ENCODE results near the gene OGFOD3.

The OGFOD3 gene

GRCh38 chr17:82399041-82399441 is 19.3 kb downstream of the OGFOD3 start:
- no peak overlapping the region for H3K18ac ChIP-seq (ENCODE audit: low read length)
- H3K56ac ChIP-seq (ENCODE audit: low read length), result no peak overlapping the region
- H4K8ac ChIP-seq (ENCODE audit: low read depth, low read length), result no peak overlapping the region
- no peak overlapping the region for H3K4me2 ChIP-seq (ENCODE audit: low read length)
- H2AK5ac ChIP-seq (ENCODE audit: low read length), result no peak overlapping the region
- no peaks in the 10 kb centered on the region for H3K27me3 ChIP-seq (ENCODE audit: insufficient read depth, low read length, poor library complexity)
- H2BK5ac ChIP-seq (ENCODE audit: low read length), result no peak overlapping the region
- H3K4me3 ChIP-seq (ENCODE audit: low read length), result no peak overlapping the region
- H3K36me3 ChIP-seq (ENCODE audit: control insufficient read depth, insufficient read depth, low read length), result no peaks in the 10 kb centered on the region
- H2BK15ac ChIP-seq (replicated peaks; ENCODE audit: low read depth), result no peak overlapping the region
- no peak overlapping the region for H3K27ac ChIP-seq (ENCODE audit: low read depth, low read length)
- WGBS (ENCODE audit: extremely low coverage, insufficient coverage, low lambda C conversion rate), result no CpG with 5 or more reads among the region's 13 CpGs
- no peaks in the 10 kb centered on the region for H3K4me1 ChIP-seq (ENCODE audit: control insufficient read depth, low read depth, low read length)
- no peak overlapping the region for H3K4ac ChIP-seq (ENCODE audit: low read depth, low read length)
- no peaks in the 10 kb centered on the region for H3K79me2 ChIP-seq (ENCODE audit: control insufficient read depth, insufficient read depth, low read length)
- no peak for DNase-seq
- H3K9ac ChIP-seq (ENCODE audit: low read length), result no peak overlapping the region
- H2BK120ac ChIP-seq (ENCODE audit: low read depth, low read length), result no peak overlapping the region
- no peaks in the 10 kb centered on the region for H3K79me1 ChIP-seq (ENCODE audit: low read length)
- H4K5ac ChIP-seq (ENCODE audit: low read length), result no peak overlapping the region
- H3K23ac ChIP-seq (ENCODE audit: low read length), result no peak overlapping the region

- Histone ChIP-seq H3K27me3 (ENCODE audit: insufficient read depth, low read length, poor library complexity) (no peaks in the 10 kb centered on the region), H3K27ac (ENCODE audit: low read depth, low read length) (no peak overlapping the region), H2BK120ac (ENCODE audit: low read depth, low read length) (no peak overlapping the region), H2BK5ac (ENCODE audit: low read length) (no peak overlapping the region), H3K79me2 (ENCODE audit: control insufficient read depth, insufficient read depth, low read length) (no peaks in the 10 kb centered on the region), H2AK5ac (ENCODE audit: low read length) (no peak overlapping the region), H4K8ac (ENCODE audit: low read depth, low read length) (no peak overlapping the region), H3K4ac (ENCODE audit: low read depth, low read length) (no peak overlapping the region), H3K4me2 (ENCODE audit: low read length) (no peak overlapping the region), H3K36me3 (ENCODE audit: control insufficient read depth, insufficient read depth, low read length) (no peaks in the 10 kb centered on the region), H3K23ac (ENCODE audit: low read length) (no peak overlapping the region), H3K4me3 (ENCODE audit: low read length) (no peak overlapping the region), H3K18ac (ENCODE audit: low read length) (no peak overlapping the region), H3K4me1 (ENCODE audit: control insufficient read depth, low read depth, low read length) (no peaks in the 10 kb centered on the region), H3K56ac (ENCODE audit: low read length) (no peak overlapping the region), H3K79me1 (ENCODE audit: low read length) (no peaks in the 10 kb centered on the region), H4K5ac (ENCODE audit: low read length) (no peak overlapping the region), H3K9ac (ENCODE audit: low read length) (no peak overlapping the region), H2BK15ac (replicated peaks; ENCODE audit: low read depth) (no peak overlapping the region)
- no CpG with 5 or more reads among the region's 38 CpGs for whole genome bisulfite sequencing (ENCODE audit: extremely low coverage, insufficient coverage, low lambda C conversion rate)
- no peak for DNase-seq
Observed at GRCh38 chr17:82397449-82398335, 20.7 kb downstream of the OGFOD3 start.

GRCh38 chr17:82396601-82397435 is 21.6 kb downstream of the OGFOD3 start:
- Histone ChIP-seq H3K4me1 (ENCODE audit: control insufficient read depth, low read depth, low read length) (no peaks in the 10 kb centered on the region), H4K8ac (ENCODE audit: low read depth, low read length) (no peak overlapping the region), H3K56ac (ENCODE audit: low read length) (no peak overlapping the region), H2BK120ac (ENCODE audit: low read depth, low read length) (no peak overlapping the region), H3K79me1 (ENCODE audit: low read length) (no peaks in the 10 kb centered on the region), H4K5ac (ENCODE audit: low read length) (no peak overlapping the region), H3K18ac (ENCODE audit: low read length) (no peak overlapping the region), H2BK15ac (replicated peaks; ENCODE audit: low read depth) (no peak overlapping the region), H3K79me2 (ENCODE audit: control insufficient read depth, insufficient read depth, low read length) (no peaks in the 10 kb centered on the region), H3K4me3 (ENCODE audit: low read length) (no peak overlapping the region), H3K27me3 (ENCODE audit: insufficient read depth, low read length, poor library complexity) (no peaks in the 10 kb centered on the region), H3K4me2 (ENCODE audit: low read length) (no peak overlapping the region), H3K36me3 (ENCODE audit: control insufficient read depth, insufficient read depth, low read length) (no peaks in the 10 kb centered on the region), H3K27ac (ENCODE audit: low read depth, low read length) (no peak overlapping the region), H3K4ac (ENCODE audit: low read depth, low read length) (no peak overlapping the region), H3K9ac (ENCODE audit: low read length) (no peak overlapping the region), H2BK5ac (ENCODE audit: low read length) (no peak overlapping the region), H3K23ac (ENCODE audit: low read length) (no peak overlapping the region), H2AK5ac (ENCODE audit: low read length) (no peak overlapping the region)
- DNase-seq, result no peak
- WGBS (ENCODE audit: extremely low coverage, insufficient coverage, low lambda C conversion rate), result no CpG with 5 or more reads among the region's 19 CpGs

- no peak overlapping the region for H3K27ac ChIP-seq (ENCODE audit: low read depth, low read length)
- H3K79me2 ChIP-seq (ENCODE audit: control insufficient read depth, insufficient read depth, low read length), result no peaks in the 10 kb centered on the region
- H3K27me3 ChIP-seq (ENCODE audit: insufficient read depth, low read length, poor library complexity), result no peaks in the 10 kb centered on the region
- no peak overlapping the region for H3K4ac ChIP-seq (ENCODE audit: low read depth, low read length)
- H3K4me2 ChIP-seq (ENCODE audit: low read length), result no peak overlapping the region
- no peak overlapping the region for H4K8ac ChIP-seq (ENCODE audit: low read depth, low read length)
- H3K36me3 ChIP-seq (ENCODE audit: control insufficient read depth, insufficient read depth, low read length), result no peaks in the 10 kb centered on the region
- H2BK15ac ChIP-seq (replicated peaks; ENCODE audit: low read depth), result no peak overlapping the region
- no peak overlapping the region for H2BK120ac ChIP-seq (ENCODE audit: low read depth, low read length)
- no peak for DNase-seq
- H2BK5ac ChIP-seq (ENCODE audit: low read length), result no peak overlapping the region
- no CpG with 5 or more reads among the region's 12 CpGs for WGBS (ENCODE audit: extremely low coverage, insufficient coverage, low lambda C conversion rate)
- no peak overlapping the region for H4K5ac ChIP-seq (ENCODE audit: low read length)
- no peak overlapping the region for H3K4me3 ChIP-seq (ENCODE audit: low read length)
- no peak overlapping the region for H3K56ac ChIP-seq (ENCODE audit: low read length)
- no peak overlapping the region for H2AK5ac ChIP-seq (ENCODE audit: low read length)
- no peaks in the 10 kb centered on the region for H3K79me1 ChIP-seq (ENCODE audit: low read length)
- H3K18ac ChIP-seq (ENCODE audit: low read length), result no peak overlapping the region
- no peaks in the 10 kb centered on the region for H3K4me1 ChIP-seq (ENCODE audit: control insufficient read depth, low read depth, low read length)
- H3K9ac ChIP-seq (ENCODE audit: low read length), result no peak overlapping the region
- no peak overlapping the region for H3K23ac ChIP-seq (ENCODE audit: low read length)
Observed at GRCh38 chr17:82394278-82394677, 24.1 kb downstream of the OGFOD3 start.

GRCh38 chr17:82392941-82393340 is 25.4 kb downstream of the OGFOD3 start:
- Histone ChIP-seq H2BK5ac (ENCODE audit: low read length) (no peak overlapping the region), H3K18ac (ENCODE audit: low read length) (no peak overlapping the region), H3K4me3 (ENCODE audit: low read length) (no peak overlapping the region), H3K9ac (ENCODE audit: low read length) (no peak overlapping the region), H2AK5ac (ENCODE audit: low read length) (no peak overlapping the region), H4K5ac (ENCODE audit: low read length) (no peak overlapping the region), H2BK120ac (ENCODE audit: low read depth, low read length) (no peak overlapping the region), H2BK15ac (replicated peaks; ENCODE audit: low read depth) (no peak overlapping the region), H3K4me2 (ENCODE audit: low read length) (no peak overlapping the region), H3K56ac (ENCODE audit: low read length) (no peak overlapping the region), H3K36me3 (ENCODE audit: control insufficient read depth, insufficient read depth, low read length) (no peaks in the 10 kb centered on the region), H3K27me3 (ENCODE audit: insufficient read depth, low read length, poor library complexity) (no peaks in the 10 kb centered on the region), H4K8ac (ENCODE audit: low read depth, low read length) (no peak overlapping the region), H3K79me2 (ENCODE audit: control insufficient read depth, insufficient read depth, low read length) (no peaks in the 10 kb centered on the region), H3K27ac (ENCODE audit: low read depth, low read length) (no peak overlapping the region), H3K79me1 (ENCODE audit: low read length) (no peaks in the 10 kb centered on the region), H3K4ac (ENCODE audit: low read depth, low read length) (no peak overlapping the region), H3K4me1 (ENCODE audit: control insufficient read depth, low read depth, low read length) (no peaks in the 10 kb centered on the region), H3K23ac (ENCODE audit: low read length) (no peak overlapping the region)
- WGBS (ENCODE audit: extremely low coverage, insufficient coverage, low lambda C conversion rate), result no CpG with 5 or more reads among the region's 15 CpGs
- no peak for DNase-seq
